Loucy (cell line): Measurements from ENCODE around the gene KCNC4.

Source experiments
- H2AFZ ChIP-seq: fragments of 200-600 bp; sonication (generic); 2 replicates; pipeline ENCODE4 v1.6.0; 2016; ENCODE audit warnings: antibody characterized with exemption, mild to moderate bottlenecking, low read length, moderate library complexity
- H3F3A ChIP-seq: fragments of 200-600 bp; 2 replicates; pipeline ENCODE4 v1.6.0; 2016; ENCODE audit warnings: antibody characterized with exemption, low read depth, mild to moderate bottlenecking
- H3K27me3 ChIP-seq: fragments of 200-600 bp; sonication (generic); 2 replicates; pipeline ENCODE4 v1.6.1; 2014; ENCODE audit warnings: low read length, mild to moderate bottlenecking; ENCODE audit not compliant: insufficient read depth, poor library complexity, severe bottlenecking
- H3K36me3 ChIP-seq: fragments of 200-600 bp; sonication (generic); 2 replicates; pipeline ENCODE4 v1.6.1; 2016; ENCODE audit warnings: low read length; ENCODE audit not compliant: insufficient read depth
- H3K4me1 ChIP-seq: fragments of 200-600 bp; sonication (generic); 2 replicates; pipeline ENCODE4 v1.5.1; 2014; ENCODE audit warnings: low read length, mild to moderate bottlenecking; ENCODE audit not compliant: insufficient read depth, poor library complexity, severe bottlenecking
- H3K4me2 ChIP-seq: fragments of 200-600 bp; sonication (generic); 2 replicates; pipeline ENCODE4 v1.6.0; 2014; ENCODE audit warnings: antibody characterized with exemption, low read length, low read depth, mild to moderate bottlenecking; ENCODE audit not compliant: poor library complexity, severe bottlenecking
- H3K4me3 ChIP-seq: fragments of 200-600 bp; sonication (generic); 2 replicates; pipeline ENCODE4 v1.5.1; 2014; ENCODE audit warnings: low read length, mild to moderate bottlenecking, mixed read lengths; ENCODE audit not compliant: poor library complexity, severe bottlenecking
- H3K79me2 ChIP-seq: fragments of 200-600 bp; sonication (generic); 2 replicates; pipeline ENCODE4 v1.6.1; 2014; ENCODE audit warnings: low read length; ENCODE audit not compliant: insufficient read depth
- H3K9ac ChIP-seq: fragments of 200-600 bp; sonication (generic); 2 replicates; pipeline ENCODE4 v1.6.0; 2014; ENCODE audit warnings: mild to moderate bottlenecking, low read depth, low read length, moderate library complexity; ENCODE audit not compliant: poor library complexity, severe bottlenecking
- H3K9me2 ChIP-seq: fragments of 200-600 bp; sonication (generic); replicated peaks from 2 replicates; pipeline ENCODE4 v1.6.1; 2016; ENCODE audit warnings: low read depth, low read length, mixed read lengths
- H3K9me3 ChIP-seq: fragments of 200-600 bp; sonication (generic); 2 replicates; pipeline ENCODE4 v1.6.1; 2014; ENCODE audit warnings: mild to moderate bottlenecking, antibody characterized with exemption, low read length, low read depth; ENCODE audit not compliant: insufficient read depth
- H4K20me1 ChIP-seq: fragments of 200-600 bp; sonication (generic); 2 replicates; pipeline ENCODE4 v1.6.0; 2014; ENCODE audit warnings: antibody characterized with exemption, low read length, mild to moderate bottlenecking; ENCODE audit not compliant: insufficient read depth, poor library complexity, severe bottlenecking
- EZH2phosphoT487 ChIP-seq: fragments of 200-600 bp; IDR thresholded peaks from 2 replicates; pipeline ENCODE4 v1.6.1; 2018; ENCODE audit warnings: antibody characterized with exemption, mild to moderate bottlenecking, moderate library complexity, borderline replicate concordance
- TF ChIP-seq, protein P1 (sequence below): fragments of 200-600 bp; sonication (generic); conservative IDR thresholded peaks from 2 replicates; pipeline ENCODE4 v1.5.1; 2014; ENCODE audit warnings: mild to moderate bottlenecking, antibody characterized with exemption, low read length

The KCNC4 gene

DNA sequence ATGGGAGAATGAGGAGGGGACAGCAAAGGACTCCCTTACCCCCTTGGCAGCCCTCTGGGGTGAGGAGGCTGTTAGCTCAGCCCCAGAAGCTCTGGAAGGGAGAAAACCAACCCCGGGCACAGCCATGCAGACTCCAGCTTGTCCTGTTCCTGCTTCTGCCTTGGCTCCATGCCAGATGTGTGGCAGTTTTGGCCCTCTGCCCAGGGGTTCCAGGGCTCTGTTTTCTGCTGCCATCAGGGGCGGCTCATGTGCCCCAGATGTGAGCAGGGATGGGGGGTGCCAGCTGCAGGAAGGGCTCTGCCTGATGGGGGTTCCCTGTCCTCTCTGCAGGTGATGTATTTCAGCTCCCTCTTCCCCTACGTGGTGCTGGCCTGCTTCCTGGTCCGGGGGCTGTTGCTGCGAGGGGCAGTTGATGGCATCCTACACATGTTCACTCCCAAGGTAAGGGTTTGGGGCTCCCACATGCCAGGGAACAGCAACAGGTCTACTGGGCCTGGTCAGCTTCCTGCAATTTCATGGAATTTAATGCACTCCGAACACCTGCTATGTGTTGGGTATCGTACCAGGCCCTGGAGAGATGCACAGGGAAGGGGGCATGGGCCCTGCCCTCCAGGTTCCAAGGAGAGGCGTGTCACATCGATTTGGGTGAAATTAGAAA is 33.7 kb upstream of the KCNC4 start:
- H3K27me3 ChIP-seq, result no peaks in the 10 kb centered on the region
- no peaks in the 10 kb centered on the region for H4K20me1 ChIP-seq
- no peak overlapping the region for H2AFZ ChIP-seq
- no peak overlapping the region for H3K9ac ChIP-seq
- H3K79me2 ChIP-seq, result no peaks in the 10 kb centered on the region
- H3K4me3 ChIP-seq, result no peak overlapping the region
- no peak for TF ChIP-seq EZH2phosphoT487
- TF ChIP-seq, protein P1, sequence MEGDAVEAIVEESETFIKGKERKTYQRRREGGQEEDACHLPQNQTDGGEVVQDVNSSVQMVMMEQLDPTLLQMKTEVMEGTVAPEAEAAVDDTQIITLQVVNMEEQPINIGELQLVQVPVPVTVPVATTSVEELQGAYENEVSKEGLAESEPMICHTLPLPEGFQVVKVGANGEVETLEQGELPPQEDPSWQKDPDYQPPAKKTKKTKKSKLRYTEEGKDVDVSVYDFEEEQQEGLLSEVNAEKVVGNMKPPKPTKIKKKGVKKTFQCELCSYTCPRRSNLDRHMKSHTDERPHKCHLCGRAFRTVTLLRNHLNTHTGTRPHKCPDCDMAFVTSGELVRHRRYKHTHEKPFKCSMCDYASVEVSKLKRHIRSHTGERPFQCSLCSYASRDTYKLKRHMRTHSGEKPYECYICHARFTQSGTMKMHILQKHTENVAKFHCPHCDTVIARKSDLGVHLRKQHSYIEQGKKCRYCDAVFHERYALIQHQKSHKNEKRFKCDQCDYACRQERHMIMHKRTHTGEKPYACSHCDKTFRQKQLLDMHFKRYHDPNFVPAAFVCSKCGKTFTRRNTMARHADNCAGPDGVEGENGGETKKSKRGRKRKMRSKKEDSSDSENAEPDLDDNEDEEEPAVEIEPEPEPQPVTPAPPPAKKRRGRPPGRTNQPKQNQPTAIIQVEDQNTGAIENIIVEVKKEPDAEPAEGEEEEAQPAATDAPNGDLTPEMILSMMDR, result no peak
- H3F3A ChIP-seq, result no peaks in the 10 kb centered on the region
- H3K4me1 ChIP-seq, result no peaks in the 10 kb centered on the region
- H3K4me2 ChIP-seq, result no peak overlapping the region
- H3K9me2 ChIP-seq, result no peaks in the 10 kb centered on the region
- H3K9me3 ChIP-seq, result no peaks in the 10 kb centered on the region
- H3K36me3 ChIP-seq, result no peaks in the 10 kb centered on the region

DNA sequence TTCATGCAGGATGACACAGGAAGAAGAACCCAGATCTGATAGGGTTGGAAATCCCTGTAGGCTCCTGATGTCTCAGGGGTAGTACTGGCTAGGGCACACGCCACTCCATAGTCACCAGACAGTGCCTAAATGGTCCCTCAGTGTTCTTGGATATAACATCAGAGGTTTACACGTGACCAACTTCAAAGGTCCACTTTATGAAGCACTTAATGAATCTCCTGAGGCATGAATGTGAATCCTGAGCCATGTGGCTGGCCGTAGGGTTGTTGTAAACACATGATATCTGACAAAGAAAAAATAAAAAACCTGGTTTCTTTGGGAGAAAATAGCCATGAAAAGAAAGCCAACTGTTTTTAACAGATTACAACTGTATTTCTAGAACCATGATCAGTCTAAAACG is 32.3 kb upstream of the KCNC4 start:
- Histone ChIP-seq H3K36me3 (no peaks in the 10 kb centered on the region), H3K9ac (no peak overlapping the region), H3F3A (no peaks in the 10 kb centered on the region), H3K4me3 (no peak overlapping the region), H2AFZ (no peak overlapping the region), H4K20me1 (no peaks in the 10 kb centered on the region), H3K79me2 (no peaks in the 10 kb centered on the region), H3K27me3 (no peaks in the 10 kb centered on the region), H3K9me3 (no peaks in the 10 kb centered on the region), H3K4me2 (no peak overlapping the region), H3K9me2 (no peaks in the 10 kb centered on the region), H3K4me1 (no peaks in the 10 kb centered on the region)
- TF ChIP-seq EZH2phosphoT487, result no peak
- TF ChIP-seq, protein P1, result no peak

DNA sequence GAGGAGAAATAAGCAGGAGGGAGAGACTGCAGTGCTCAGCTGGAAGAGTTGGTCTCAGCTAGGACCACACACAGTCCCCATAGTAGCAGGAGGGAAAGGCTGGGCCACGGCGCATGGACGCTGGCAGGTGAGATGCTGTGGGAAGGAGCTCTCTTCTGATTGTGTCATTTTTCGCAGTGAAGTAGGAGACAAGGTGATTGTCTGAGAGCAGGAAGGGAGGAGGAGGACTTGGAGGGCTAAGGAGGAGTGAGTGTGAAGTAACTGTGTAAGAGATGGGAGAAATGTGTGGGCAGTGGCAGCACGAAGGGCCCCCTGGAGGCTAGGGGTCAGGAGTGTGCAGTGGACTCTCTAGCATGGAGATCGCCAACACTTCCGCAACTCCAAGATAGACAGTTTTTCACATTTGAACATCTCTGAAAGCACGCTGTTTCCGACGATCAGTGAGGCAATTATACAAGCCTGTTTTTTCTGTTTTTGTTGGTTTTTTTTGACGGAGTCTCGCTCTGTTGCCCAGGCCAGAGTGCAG is 26.4 kb upstream of the KCNC4 start:
- H3F3A ChIP-seq, result no peaks in the 10 kb centered on the region
- H3K9me3 ChIP-seq, result no peaks in the 10 kb centered on the region
- no peak overlapping the region for H3K4me2 ChIP-seq
- H3K36me3 ChIP-seq, result no peaks in the 10 kb centered on the region
- no peaks in the 10 kb centered on the region for H3K4me1 ChIP-seq
- H3K9me2 ChIP-seq, result no peaks in the 10 kb centered on the region
- H3K27me3 ChIP-seq, result no peaks in the 10 kb centered on the region
- no peak overlapping the region for H3K9ac ChIP-seq
- H2AFZ ChIP-seq, result no peak overlapping the region
- no peaks in the 10 kb centered on the region for H4K20me1 ChIP-seq
- TF ChIP-seq EZH2phosphoT487, result no peak
- TF ChIP-seq, protein P1, result no peak
- H3K79me2 ChIP-seq, result no peaks in the 10 kb centered on the region
- H3K4me3 ChIP-seq, result no peak overlapping the region
